Measurements from ENCODE around the gene UBL4B.
A peak's percentile ranks its signal among the peaks of the same experiment; 100 is the strongest.

UBL4B gene

DNA sequence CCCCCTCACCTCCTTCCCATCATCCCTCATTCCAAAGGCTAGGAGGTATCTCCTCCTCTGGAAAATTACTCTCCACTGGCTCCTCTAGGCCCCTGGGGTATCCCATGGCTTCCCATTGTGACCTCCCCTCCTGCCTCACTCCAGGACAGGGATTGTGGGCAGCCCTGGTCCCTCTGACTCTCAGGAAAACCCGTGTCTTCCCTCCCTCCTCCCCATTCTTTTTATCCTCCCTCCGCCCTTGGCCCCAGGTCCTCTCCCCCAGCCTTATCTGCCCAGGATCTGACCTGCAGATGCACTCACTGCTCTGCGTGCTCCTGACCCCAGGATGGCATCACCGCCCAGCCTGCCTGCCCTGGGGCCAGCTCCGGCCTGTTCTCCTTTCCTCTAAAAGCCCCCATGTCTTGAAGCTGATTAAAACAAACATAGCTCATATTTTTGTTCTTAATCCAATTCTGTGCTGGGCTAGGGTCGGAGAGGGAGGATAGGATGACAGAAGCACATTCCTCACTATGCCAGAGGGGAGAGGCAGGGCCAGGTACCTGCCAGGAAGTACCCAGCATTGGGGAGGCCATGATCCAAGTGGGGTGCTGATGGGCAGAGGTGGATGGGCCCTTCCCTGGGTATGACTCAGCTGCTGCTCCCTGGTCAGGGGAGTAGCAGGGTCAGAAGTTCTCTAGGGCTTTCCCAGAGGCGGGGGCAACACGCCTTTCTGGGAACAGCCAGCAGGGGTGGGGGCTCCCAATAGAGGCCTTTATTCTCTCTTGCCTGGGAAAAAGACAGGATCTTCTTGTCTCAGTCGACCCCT is 13.8 kb upstream of the UBL4B start:
- no peak for DNase-seq (ENCODE audit: low spot score)
- TF ChIP-seq, protein P1, sequence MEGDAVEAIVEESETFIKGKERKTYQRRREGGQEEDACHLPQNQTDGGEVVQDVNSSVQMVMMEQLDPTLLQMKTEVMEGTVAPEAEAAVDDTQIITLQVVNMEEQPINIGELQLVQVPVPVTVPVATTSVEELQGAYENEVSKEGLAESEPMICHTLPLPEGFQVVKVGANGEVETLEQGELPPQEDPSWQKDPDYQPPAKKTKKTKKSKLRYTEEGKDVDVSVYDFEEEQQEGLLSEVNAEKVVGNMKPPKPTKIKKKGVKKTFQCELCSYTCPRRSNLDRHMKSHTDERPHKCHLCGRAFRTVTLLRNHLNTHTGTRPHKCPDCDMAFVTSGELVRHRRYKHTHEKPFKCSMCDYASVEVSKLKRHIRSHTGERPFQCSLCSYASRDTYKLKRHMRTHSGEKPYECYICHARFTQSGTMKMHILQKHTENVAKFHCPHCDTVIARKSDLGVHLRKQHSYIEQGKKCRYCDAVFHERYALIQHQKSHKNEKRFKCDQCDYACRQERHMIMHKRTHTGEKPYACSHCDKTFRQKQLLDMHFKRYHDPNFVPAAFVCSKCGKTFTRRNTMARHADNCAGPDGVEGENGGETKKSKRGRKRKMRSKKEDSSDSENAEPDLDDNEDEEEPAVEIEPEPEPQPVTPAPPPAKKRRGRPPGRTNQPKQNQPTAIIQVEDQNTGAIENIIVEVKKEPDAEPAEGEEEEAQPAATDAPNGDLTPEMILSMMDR (IDR thresholded peaks at IDR 0.05; ENCODE audit: borderline replicate concordance, control extremely low read depth, extremely low read depth, insufficient read depth, missing control alignments) = no peak
- in situ Hi-C loops (cut with MboI; ENCODE audit: low sequenced_read_pairs, unreplicated experiment) = no loop called here

DNA sequence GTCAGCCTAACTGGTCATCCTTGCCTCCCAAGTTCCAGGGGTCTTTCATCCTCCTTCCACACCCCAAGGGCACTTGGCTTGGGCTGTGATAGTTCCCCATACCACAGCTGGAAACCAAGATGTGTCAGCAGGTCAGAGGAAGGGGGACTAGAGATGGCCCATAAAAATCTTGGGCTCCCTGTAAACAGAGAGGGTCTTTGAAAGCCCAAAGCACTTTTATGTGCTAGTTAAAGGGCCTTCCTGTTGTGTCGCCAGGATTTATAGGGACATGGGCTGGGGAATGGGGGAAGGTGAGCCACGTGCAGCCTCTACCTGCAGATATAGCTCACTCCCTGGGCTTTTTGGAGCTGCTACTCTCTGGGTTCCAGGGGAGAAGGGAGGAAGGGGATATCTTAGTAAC is 11.9 kb upstream of the UBL4B start:
- TF ChIP-seq, protein P1 (IDR thresholded peaks at IDR 0.05; ENCODE audit: borderline replicate concordance, control extremely low read depth, extremely low read depth, insufficient read depth, missing control alignments) = no peak
- in situ Hi-C loops (cut with MboI; ENCODE audit: low sequenced_read_pairs, unreplicated experiment) = no loop called here
- no peak for DNase-seq (ENCODE audit: low spot score)

DNA sequence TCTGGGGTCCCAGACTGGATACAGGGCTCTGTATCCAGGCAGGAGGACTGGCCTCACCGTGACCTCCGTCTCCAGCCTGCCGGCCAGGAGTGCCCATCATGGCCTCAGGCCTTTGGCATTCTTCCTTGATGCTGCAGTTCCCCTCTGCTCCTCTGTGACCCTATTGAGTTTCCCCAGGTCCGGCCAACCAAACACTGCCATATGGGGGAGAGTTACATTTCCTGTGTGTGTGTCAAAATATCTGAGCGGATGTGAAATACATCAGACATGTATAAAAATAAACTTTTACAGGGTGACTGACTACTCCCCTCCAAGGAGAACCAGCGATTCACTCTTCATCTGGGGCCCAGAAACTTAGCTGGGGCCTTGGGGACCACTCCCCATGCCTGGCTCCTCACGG is 10.2 kb upstream of the UBL4B start:
- DNase-seq (ENCODE audit: low spot score) = peak; percentile 58
- TF ChIP-seq, protein P1 (IDR thresholded peaks at IDR 0.05; ENCODE audit: borderline replicate concordance, control extremely low read depth, extremely low read depth, insufficient read depth, missing control alignments) = no peak
- in situ Hi-C loops (cut with MboI; ENCODE audit: low sequenced_read_pairs, unreplicated experiment) = no loop called here

DNA sequence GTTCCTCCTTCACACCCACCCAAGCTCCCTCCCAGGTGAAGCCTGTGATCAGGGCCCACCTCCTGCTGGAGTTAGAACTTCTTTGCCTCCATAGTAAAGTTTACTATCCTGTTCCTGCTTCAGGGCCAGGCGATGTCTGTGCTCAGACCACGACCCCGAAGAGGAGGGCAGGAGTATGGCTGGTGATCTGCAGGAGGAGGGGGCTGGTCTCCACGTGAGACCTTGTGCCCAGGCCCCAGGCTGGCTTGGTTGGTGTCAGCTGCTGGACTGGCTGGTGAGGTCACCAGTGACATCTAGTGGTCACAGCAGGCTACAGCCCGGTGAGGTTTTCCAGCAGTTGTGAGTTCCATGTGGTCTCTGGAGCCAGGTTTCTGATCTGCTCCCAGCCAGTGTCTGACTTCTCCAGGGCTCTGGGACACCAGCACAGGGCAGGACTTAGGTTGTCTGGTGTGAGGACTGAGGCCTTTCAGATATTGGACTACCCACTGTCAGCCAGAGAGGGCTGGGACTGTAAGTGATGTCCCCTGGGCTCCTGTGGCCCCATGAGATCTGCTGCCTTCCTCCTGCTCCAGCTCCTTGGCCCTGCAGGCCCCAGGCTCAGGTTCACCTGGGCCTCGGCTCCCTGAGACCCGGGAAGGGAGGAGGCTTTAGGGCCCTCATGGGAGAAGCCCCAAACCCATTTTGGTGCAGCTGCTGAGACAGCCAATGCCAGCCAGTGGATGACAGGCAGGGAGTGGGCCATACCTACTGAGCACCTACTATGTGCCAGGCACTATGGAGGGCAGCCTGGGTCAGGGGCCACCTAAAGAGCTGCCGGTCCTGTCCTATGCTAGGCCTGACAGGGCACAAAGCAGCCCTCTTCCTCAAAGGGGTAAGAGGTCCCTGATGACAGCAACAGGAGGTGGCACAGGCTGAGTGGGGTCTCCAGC is 6.0 kb upstream of the UBL4B start:
- peak; percentile 85 for DNase-seq (ENCODE audit: low spot score)
- TF ChIP-seq, protein P1 (IDR thresholded peaks at IDR 0.05; ENCODE audit: borderline replicate concordance, control extremely low read depth, extremely low read depth, insufficient read depth, missing control alignments) = peak; percentile 95
- in situ Hi-C loops (cut with MboI; ENCODE audit: low sequenced_read_pairs, unreplicated experiment) = no loop called here

DNA sequence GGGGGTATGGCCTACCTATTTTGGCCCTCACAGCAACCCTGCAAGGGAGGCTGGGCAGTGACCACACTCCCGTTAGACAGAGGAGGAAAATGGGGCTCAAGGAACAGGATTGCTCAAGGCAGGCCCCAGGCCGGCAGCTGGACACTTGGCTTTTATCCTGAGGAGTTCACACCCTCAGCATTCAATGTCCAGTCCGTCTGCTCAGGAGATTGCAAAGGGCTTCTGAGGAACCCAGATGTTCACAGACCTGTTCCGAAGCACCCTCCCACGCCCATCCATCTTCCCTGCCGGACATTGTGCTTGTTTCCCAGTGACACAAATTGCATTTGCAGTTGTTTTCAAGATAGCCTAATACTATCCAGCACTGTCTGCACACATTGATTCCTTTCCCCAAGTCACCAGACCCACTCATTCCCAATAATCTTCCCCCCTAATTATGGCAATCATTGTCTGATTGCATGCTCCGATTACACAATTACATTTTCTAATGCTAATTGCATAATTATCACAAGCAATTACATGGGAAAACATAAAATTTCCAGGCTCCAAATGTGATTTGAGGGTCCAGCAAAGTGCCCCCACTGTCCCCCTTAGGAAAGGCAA is 4.3 kb upstream of the UBL4B start:
- TF ChIP-seq, protein P1 (IDR thresholded peaks at IDR 0.05; ENCODE audit: borderline replicate concordance, control extremely low read depth, extremely low read depth, insufficient read depth, missing control alignments) = no peak
- DNase-seq (ENCODE audit: low spot score) = no peak
- in situ Hi-C loops (cut with MboI; ENCODE audit: low sequenced_read_pairs, unreplicated experiment) = no loop called here

DNA sequence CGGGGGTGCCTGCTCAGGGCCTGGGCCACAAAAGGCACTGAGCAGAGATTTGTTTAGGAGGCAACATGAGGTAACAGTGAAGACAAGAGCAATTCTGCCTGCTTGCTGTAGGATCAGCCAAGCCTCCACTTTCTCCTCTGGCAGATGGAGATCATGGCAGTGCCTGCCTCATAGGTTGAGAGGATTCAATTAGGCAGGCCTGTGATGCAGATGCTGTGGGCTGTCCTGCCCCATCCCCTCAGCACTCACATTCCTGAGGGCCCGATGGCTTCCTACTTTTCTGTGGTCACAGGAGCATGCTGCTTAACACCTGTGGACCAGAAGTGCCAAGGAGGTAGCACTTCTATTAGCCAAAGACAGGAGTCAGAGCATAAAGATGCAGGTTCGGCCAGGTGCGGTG is 1.2 kb upstream of the UBL4B start:
- TF ChIP-seq, protein P1 (IDR thresholded peaks at IDR 0.05; ENCODE audit: borderline replicate concordance, control extremely low read depth, extremely low read depth, insufficient read depth, missing control alignments) = no peak
- in situ Hi-C loops (cut with MboI; ENCODE audit: low sequenced_read_pairs, unreplicated experiment) = no loop called here
- no peak for DNase-seq (ENCODE audit: low spot score)

Data from GM13976 (cell line).